HepG2 (cell line): ENCODE data around the gene LINC00632. TPM values are rescaled to one million over a fixed set of nuclear protein-coding genes. Genes with fewer than 3 reads are reported as not detected.

Source experiments
- ATAC-seq: fragments of 200-7000 bp; cut with Tn5 transposase; 3 replicates; pipeline ENCODE4 v1.9.1; 2020; ENCODE audit warnings: mild to moderate bottlenecking, moderate library complexity
- BruUV-seq: library from RNA; stranded (reverse); fragments of 400-500 nt; replicated peaks from 2 replicates; lab custom pipeline; 2021; lab: Mats Ljungman, UMichigan
- CTCF ChIA-PET: fragments of 300-600 bp; formaldehyde crosslinking; extraction: SDS; loops from one replicate; lab custom pipeline; 2021; ENCODE audit warnings: low total read pairs, inconsistent platforms, low intra/inter-chr PET ratio; lab: Yijun Ruan, JAX
- POLR2A ChIA-PET: fragments of 350-600 bp; sonication (Branson Sonifier 250); formaldehyde crosslinking; loops from one replicate; lab custom pipeline; 2020; ENCODE audit warnings: antibody characterized with exemption, inconsistent platforms; lab: Yijun Ruan, JAX
- DNase-seq: peaks from one replicate; pipeline ENCODE4 v3.0.0-alpha.2; 2015; ENCODE audit warnings: low spot score
- FAIRE-seq: peaks from 3 replicates; lab custom pipeline; 2011; peaks lifted over from hg19 to GRCh38; lab: Jason Lieb, UNC
- H2AFZ ChIP-seq: one replicate; pipeline ENCODE4 v1.6.1; 2011; ENCODE audit warnings: low read length, inconsistent platforms
- H3K27ac ChIP-seq: fragments of 300-600 bp; 3 replicates; pipeline ENCODE4 v1.8.0; 2011; ENCODE audit warnings: mixed run types, mild to moderate bottlenecking, mixed read lengths, low read length, inconsistent platforms; ENCODE audit not compliant: insufficient read depth; ENCODE audit errors: extremely low read length
- H3K27me3 ChIP-seq, 2 experiments: fragments of 200-600 bp in 1 of 2; 2 replicates in 1 of 2; 3 replicates in 1 of 2; pipeline versions ENCODE4 v1.6.0 to v1.8.0; 2011; ENCODE audit warnings: low read length in 2 of 2, mild to moderate bottlenecking in 2 of 2, moderate library complexity in 2 of 2, inconsistent platforms in 1 of 2; ENCODE audit not compliant: insufficient read depth in 2 of 2, control insufficient read depth in 1 of 2
- H3K36me3 ChIP-seq, 2 experiments: fragments of 200-600 bp in 1 of 2; replicated peaks in 1 of 2; 2 replicates in 1 of 2; 3 replicates in 1 of 2; pipeline versions ENCODE4 v1.5.1 to v1.8.0; 2011; ENCODE audit warnings: low read length in 2 of 2, inconsistent platforms in 1 of 2; ENCODE audit not compliant: insufficient read depth in 2 of 2, control insufficient read depth in 1 of 2
- H3K4me1 ChIP-seq: 2 replicates; pipeline ENCODE4 v1.5.1; 2012; ENCODE audit warnings: low read length, inconsistent platforms; ENCODE audit not compliant: insufficient read depth
- H3K4me2 ChIP-seq: 2 replicates; pipeline ENCODE4 v1.6.0; 2011; ENCODE audit warnings: low read depth, low read length, inconsistent platforms
- H3K4me3 ChIP-seq, 3 experiments: fragments of 200-600 bp in 1 of 3; sonication (generic), shearing (Covaris generic) in 1 of 3; replicated peaks in 1 of 3; 2 replicates each; pipeline ENCODE4 v1.5.1; 2011 to 2016; ENCODE audit warnings: low read length in 3 of 3, inconsistent platforms in 2 of 3, low read depth in 2 of 3, mild to moderate bottlenecking in 2 of 3, control low read depth in 1 of 3, mixed read lengths in 1 of 3; ENCODE audit not compliant: insufficient read depth in 1 of 3
- H3K79me2 ChIP-seq: one replicate; pipeline ENCODE4 v1.6.1; 2011; ENCODE audit warnings: low read length, inconsistent platforms; ENCODE audit not compliant: insufficient read depth
- H3K9ac ChIP-seq: 2 replicates; pipeline ENCODE4 v1.6.0; 2011; ENCODE audit warnings: mild to moderate bottlenecking, low read depth, low read length, inconsistent platforms; ENCODE audit not compliant: insufficient read depth
- H3K9me3 ChIP-seq: 2 replicates; pipeline ENCODE4 v1.5.1; 2012; ENCODE audit warnings: mild to moderate bottlenecking, low read length
- H4K20me1 ChIP-seq: 2 replicates; pipeline ENCODE4 v1.6.0; 2011; ENCODE audit warnings: inconsistent platforms, mild to moderate bottlenecking, low read length, moderate library complexity; ENCODE audit not compliant: insufficient read depth
- CTCF ChIP-seq: sonication (generic); formaldehyde crosslinking; IDR thresholded peaks from 2 replicates; pipeline ENCODE4 v1.5.0; 2020; ENCODE audit warnings: mild to moderate bottlenecking, missing genetic modification reagents, moderate library complexity
- KAT8 ChIP-seq: IDR thresholded peaks from 2 replicates; pipeline ENCODE4 v1.6.1; 2016; ENCODE audit warnings: missing genetic modification reagents, missing compliant biosample characterization
- NPAS2 ChIP-seq: sonication (generic); formaldehyde crosslinking; IDR thresholded peaks from 2 replicates; pipeline ENCODE4 v1.8.0; 2022; ENCODE audit warnings: mild to moderate bottlenecking, missing genetic modification reagents, borderline replicate concordance
- PRDM15 ChIP-seq: sonication (generic); formaldehyde crosslinking; IDR thresholded peaks from 2 replicates; pipeline ENCODE4 v1.4.0; 2020; ENCODE audit warnings: missing genetic modification reagents
- STAG1 ChIP-seq: sonication (generic); formaldehyde crosslinking; IDR thresholded peaks from 2 replicates; pipeline ENCODE4 v1.4.0; 2020; ENCODE audit warnings: missing genetic modification reagents
- WGBS: methylation state at CpG from one replicate; pipeline ENCODE4 v1.1.6; 2017; ENCODE audit warnings: low lambda C conversion rate; 5-methylcytosine and 5-hydroxymethylcytosine counted together
- in situ Hi-C: cut with HindIII; loops from 2 replicates; pipeline ENCODE4 v1.10.0; 2017; ENCODE audit warnings: low pct_unique_long_range_greater_than_20kb; ENCODE audit not compliant: extremely low pct_ligation_motif_present
- intact Hi-C: fragments of 100-400 bp; cut with micrococcal nuclease; formaldehyde crosslinking; loops from one replicate; pipeline ENCODE4 v1.10.0; 2022; ENCODE audit not compliant: unreplicated experiment
- polyA plus RNA-seq, 8 experiments: library from polyadenylated mRNA; depleted of rRNA in 3 of 8; stranded (reverse) in 7 of 8; unstranded in 1 of 8; fragments of >200 nt; fragmentation: Illumina TruSeq in 4 of 8; extraction: Trizol in 4 of 8; gene quantifications; 2 replicates each; pipeline versions ENCODE4 v1.2.1 to v1.2.3, GENCODE V29; 2011 to 2016; ENCODE audit warnings: low read depth in 4 of 8, missing spikeins in 1 of 8, mixed read lengths in 1 of 8; ENCODE audit not compliant: insufficient read depth in 1 of 8
- total RNA-seq, 5 experiments: library from RNA; depleted of rRNA; stranded (reverse); fragments of >200 nt; fragmentation: Illumina TruSeq; extraction: Trizol; gene quantifications; 2 replicates each; pipeline ENCODE4 v1.2.3, GENCODE V29; 2016; ENCODE audit warnings: low read depth in 1 of 5

Gene LINC00632
- total and polyA plus RNA-seq, 2 of the 13 experiments (the other 11 are each of a cell fraction or from before 2014, with no cell fraction given) = 0.13 TPM; not detected in 1

GRCh38 chrX:140661643-140662042 lies 47.9 kb upstream of the LINC00632 start:
- Histone ChIP-seq H3K9ac (no peak overlapping the region), H4K20me1 (no peaks in the 10 kb centered on the region), H3K79me2 (no peaks in the 10 kb centered on the region), H2AFZ (no peak overlapping the region), H3K36me3 (no peaks in the 10 kb centered on the region), H3K4me3 (no peak overlapping the region), H3K4me1 (no peaks in the 10 kb centered on the region), H3K9me3 (no peaks in the 10 kb centered on the region), H3K27me3 (no peaks in the 10 kb centered on the region; a peak in 1 of 5 replicates), H3K4me2 (no peak overlapping the region), H3K27ac (no peak overlapping the region)
- 3% methylated on average over 4 of the region's 4 CpGs for WGBS
- FAIRE-seq = no peak
- no peak for DNase-seq
- in situ Hi-C loops = loop anchor here (25.0 kb wide), 1 partner anchor 599 kb away; no protein-coding TSS in a partner anchor
- CTCF ChIA-PET = no interaction called here
- intact Hi-C loops = loop anchor here (1.0 kb wide), 1 partner anchor 89 kb away; no protein-coding TSS in a partner anchor
- TF ChIP-seq NPAS2 (CRISPR knock-in tag) = no peak
- TF ChIP-seq KAT8 (CRISPR knock-in tag) = no peak
- peak; percentile 33; the same call in 1 of the 2 replicates for TF ChIP-seq STAG1 (CRISPR knock-in tag)
- ATAC-seq = no peak
- no TSS peak for BruUV-seq
- POLR2A ChIA-PET = no interaction called here

- no peaks in the 10 kb centered on the region for H4K20me1 ChIP-seq
- DNase-seq (peak; percentile 15), FAIRE-seq (peak; percentile 4), ATAC-seq (peak; percentile 55)
- no peak overlapping the region for H2AFZ ChIP-seq
- no peaks in the 10 kb centered on the region for H3K79me2 ChIP-seq
- 0% methylated on average over 2 of the region's 3 CpGs for WGBS
- H3K9me3 ChIP-seq = no peaks in the 10 kb centered on the region
- no peak overlapping the region for H3K27ac ChIP-seq
- TF ChIP-seq STAG1 (CRISPR knock-in tag) (peak; percentile 53), CTCF (peak; percentile 37; the same call in 1 of the 2 replicates), PRDM15 (CRISPR knock-in tag) (no peak)
- no peaks in the 10 kb centered on the region for H3K4me1 ChIP-seq
- no peak overlapping the region for H3K9ac ChIP-seq
- H3K36me3 ChIP-seq = no peaks in the 10 kb centered on the region
- no TSS peak for BruUV-seq
- H3K4me3 ChIP-seq = no peak overlapping the region
- intact Hi-C loops = loop anchor here (1.0 to 2.0 kb wide), 2 partner anchors 93 to 608 kb away; no protein-coding TSS in a partner anchor
- H3K27me3 ChIP-seq = no peaks in the 10 kb centered on the region; a peak in 1 of 5 replicates
- ChIA-PET POLR2A (no interaction called here), CTCF (interaction anchor here (1.2 kb wide), 1 partner anchor 608 kb away, joined by 3 read pairs; no protein-coding TSS in a partner anchor)
- H3K4me2 ChIP-seq = no peak overlapping the region
- in situ Hi-C loops = loop anchor here (25.0 kb wide), 1 partner anchor 603 kb away; no protein-coding TSS in a partner anchor
These were observed 44.6 kb upstream of the LINC00632 start for GRCh38 chrX:140664939-140665338.
